Measurements from ENCODE around the gene FAM13B.

GRCh38 chr5:137896560-137896959 lies 136.3 kb downstream of the FAM13B start:
- no peak for TF ChIP-seq CTCF (IDR thresholded peaks at IDR 0.05; ENCODE audit: borderline replicate concordance, extremely low read depth, low read length, poor library complexity, severe bottlenecking)
- no peak for TF ChIP-seq EZH2 (IDR thresholded peaks at IDR 0.05; ENCODE audit: borderline replicate concordance, low read depth, low read length, severe bottlenecking)

All from DND-41 (cell line).